ENCODE data around the gene B3GALT5.

DNA sequence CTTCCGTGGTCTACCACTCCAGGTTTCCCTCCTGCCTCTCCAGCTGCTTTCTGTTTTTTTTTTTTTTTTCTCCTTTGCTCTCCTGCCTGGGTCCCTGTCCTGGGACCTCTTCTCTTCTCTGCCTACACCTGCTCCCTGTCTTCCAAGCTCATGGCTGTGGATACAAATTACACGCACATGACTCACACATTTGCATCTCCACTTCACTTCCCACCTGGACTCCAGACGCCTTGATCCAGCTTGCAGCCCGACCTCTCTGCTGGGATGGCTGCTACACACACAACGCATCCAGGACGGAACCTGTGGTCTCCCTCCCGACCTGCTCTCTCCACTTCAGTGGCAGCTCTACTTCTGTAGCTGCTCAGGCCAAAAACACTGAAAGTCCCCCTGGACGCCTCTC, 44.4 kb upstream of the B3GALT5 start:
- TF ChIP-seq POLR2A (IDR thresholded peaks at IDR 0.05): no peak
- TF ChIP-seq, protein P1, sequence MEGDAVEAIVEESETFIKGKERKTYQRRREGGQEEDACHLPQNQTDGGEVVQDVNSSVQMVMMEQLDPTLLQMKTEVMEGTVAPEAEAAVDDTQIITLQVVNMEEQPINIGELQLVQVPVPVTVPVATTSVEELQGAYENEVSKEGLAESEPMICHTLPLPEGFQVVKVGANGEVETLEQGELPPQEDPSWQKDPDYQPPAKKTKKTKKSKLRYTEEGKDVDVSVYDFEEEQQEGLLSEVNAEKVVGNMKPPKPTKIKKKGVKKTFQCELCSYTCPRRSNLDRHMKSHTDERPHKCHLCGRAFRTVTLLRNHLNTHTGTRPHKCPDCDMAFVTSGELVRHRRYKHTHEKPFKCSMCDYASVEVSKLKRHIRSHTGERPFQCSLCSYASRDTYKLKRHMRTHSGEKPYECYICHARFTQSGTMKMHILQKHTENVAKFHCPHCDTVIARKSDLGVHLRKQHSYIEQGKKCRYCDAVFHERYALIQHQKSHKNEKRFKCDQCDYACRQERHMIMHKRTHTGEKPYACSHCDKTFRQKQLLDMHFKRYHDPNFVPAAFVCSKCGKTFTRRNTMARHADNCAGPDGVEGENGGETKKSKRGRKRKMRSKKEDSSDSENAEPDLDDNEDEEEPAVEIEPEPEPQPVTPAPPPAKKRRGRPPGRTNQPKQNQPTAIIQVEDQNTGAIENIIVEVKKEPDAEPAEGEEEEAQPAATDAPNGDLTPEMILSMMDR (IDR thresholded peaks at IDR 0.05): no peak

Measured in adrenal gland (tissue), 5 donors.